ENCODE results near the gene PLA2G4B. TPM values are rescaled to one million over a fixed set of nuclear protein-coding genes. Genes with fewer than 3 reads are reported as not detected.

PLA2G4B gene
- total and polyA plus RNA-seq, 2 of the 8 experiments (the other 6 are each of a cell fraction or from before 2014, with no cell fraction given) = 4.2 to 9.2 TPM

DNA sequence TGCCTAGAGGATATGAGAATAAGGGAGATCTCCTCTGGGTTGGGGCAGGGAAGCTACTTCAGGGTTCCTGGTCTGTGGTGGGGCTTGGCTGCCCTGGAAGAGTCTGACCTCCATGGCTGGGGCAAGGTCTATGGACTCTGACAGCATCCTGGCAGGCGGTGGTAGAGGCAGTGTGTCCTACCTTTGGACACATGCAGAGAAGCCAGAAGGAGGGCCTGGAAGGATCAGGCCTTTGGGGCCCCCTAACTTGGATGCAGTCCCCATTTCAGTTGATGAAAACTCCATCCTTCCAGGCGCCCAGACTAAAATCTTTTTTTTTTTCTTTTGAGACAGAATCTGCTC is 44.8 kb downstream of the PLA2G4B start:
- Histone ChIP-seq H3K9me3 (ENCODE audit: insufficient read depth in 2 of 2, low read depth in 1 of 2, low read length in 1 of 2) (no peaks in the 10 kb centered on the region), H3K79me2 (ENCODE audit: control insufficient read depth in 1 of 2, insufficient read depth in 2 of 2, low read length in 2 of 2) (no peaks in the 10 kb centered on the region), H2BK120ac (replicated peaks; ENCODE audit: low read depth, low read length) (no peak overlapping the region), H3K18ac (ENCODE audit: extremely low read depth, low read length) (no peak overlapping the region), H4K91ac (replicated peaks; ENCODE audit: insufficient read length, low read length) (no peak overlapping the region), H2AFZ (ENCODE audit: low read length) (no peak overlapping the region), H3K4me1 (replicated peaks in 1 of 4; ENCODE audit: control insufficient read depth in 3 of 4, insufficient read depth in 4 of 4, low read length in 3 of 4) (peaks cover 0 to 9% (median 4%) of the 10 kb centered on the region in 4 experiments; a peak in 5 of 7 replicates), H3K23ac (ENCODE audit: insufficient read length) (no peak overlapping the region), H3K4me2 (ENCODE audit: insufficient read depth in 1 of 2, low read depth in 2 of 2, low read length in 2 of 2) (no peak overlapping the region), H4K5ac (ENCODE audit: insufficient read length, low read depth, low read length) (no peak overlapping the region), H4K8ac (ENCODE audit: extremely low read depth, insufficient read depth, low read length) (no peak overlapping the region), H2BK15ac (ENCODE audit: low read length) (no peak overlapping the region), H3K36me3 (ENCODE audit: control insufficient read depth in 2 of 4, insufficient read depth in 4 of 4, low read length in 3 of 4) (no peaks in the 10 kb centered on the region), H3K9ac (replicated peaks in 1 of 4; ENCODE audit: extremely low read depth in 1 of 4, low read depth in 3 of 4, low read length in 3 of 4) (no peak overlapping the region), H3K4me3 (ENCODE audit: extremely low read depth in 1 of 4, insufficient read depth in 2 of 4, low read depth in 3 of 4, low read length in 4 of 4) (no peak overlapping the region), H3K23me2 (ENCODE audit: low read depth, low read length) (peaks cover 4% of the 10 kb centered on the region; the same call in 1 of the 2 replicates), H4K20me1 (replicated peaks in 1 of 2; ENCODE audit: control insufficient read depth in 1 of 2, insufficient read depth in 2 of 2, low read length in 2 of 2) (no peaks in the 10 kb centered on the region), H3K27me3 (replicated peaks in 1 of 4; ENCODE audit: control insufficient read depth in 3 of 4, extremely low read depth in 1 of 4, insufficient read depth in 3 of 4, low read length in 3 of 4) (peaks cover 21 to 36% (median 31%) of the 10 kb centered on the region in 4 experiments), H2BK20ac (ENCODE audit: low read length) (no peak overlapping the region), H3K27ac (ENCODE audit: low read depth, low read length) (no peak overlapping the region), H2BK5ac (ENCODE audit: low read depth, low read length) (no peak overlapping the region), H3K14ac (ENCODE audit: insufficient read length) (no peak overlapping the region), H3K79me1 (ENCODE audit: low read depth, low read length) (no peaks in the 10 kb centered on the region), H2BK12ac (ENCODE audit: low read depth, low read length) (no peak overlapping the region; the same call in 1 of the 2 replicates), H3K4ac (replicated peaks; ENCODE audit: insufficient read length, low read depth, low read length) (no peak overlapping the region), H3K56ac (replicated peaks; ENCODE audit: insufficient read length, low read depth, low read length) (no peak overlapping the region), H2AK5ac (ENCODE audit: low read depth, low read length) (no peak overlapping the region)
- WGBS, 2 experiments (ENCODE audit: extremely low coverage in 1 of 2, insufficient coverage in 1 of 2, insufficient read length in 1 of 2, insufficient replicate concordance in 2 of 2, low coverage in 1 of 2, low lambda C conversion rate in 2 of 2, missing lambda C conversion rate in 1 of 2) = 88% methylated on average over 2 of the region's 2 CpGs; no CpG with 5 or more reads in 1 of the 2 experiments
- ChIA-PET CTCF (ENCODE audit: partially characterized antibody) (interaction anchor here (0.6 to 4.3 kb wide), 6 partner anchors 10 to 110 kb away, joined by 3 to 22 read pairs (median 6); partner anchors contain the start of gene MAPKBP1), POLR2A (ENCODE audit: partially characterized antibody) (interaction anchor here (3.2 kb wide), 1 partner anchor 20 kb away, joined by 11 read pairs; no protein-coding TSS in a partner anchor)
- TF ChIP-seq TCF12 (IDR thresholded peaks at IDR 0.05; ENCODE audit: low read depth, low read length) (no peak), CHD2 (IDR thresholded peaks at IDR 0.05; ENCODE audit: low read length) (no peak)
- FAIRE-seq (no peak), DNase-seq (ENCODE audit: low read depth in 1 of 2, low spot score in 2 of 2) (no peak)
